ENCODE results near the gene CFAP57.

The CFAP57 gene

DNA sequence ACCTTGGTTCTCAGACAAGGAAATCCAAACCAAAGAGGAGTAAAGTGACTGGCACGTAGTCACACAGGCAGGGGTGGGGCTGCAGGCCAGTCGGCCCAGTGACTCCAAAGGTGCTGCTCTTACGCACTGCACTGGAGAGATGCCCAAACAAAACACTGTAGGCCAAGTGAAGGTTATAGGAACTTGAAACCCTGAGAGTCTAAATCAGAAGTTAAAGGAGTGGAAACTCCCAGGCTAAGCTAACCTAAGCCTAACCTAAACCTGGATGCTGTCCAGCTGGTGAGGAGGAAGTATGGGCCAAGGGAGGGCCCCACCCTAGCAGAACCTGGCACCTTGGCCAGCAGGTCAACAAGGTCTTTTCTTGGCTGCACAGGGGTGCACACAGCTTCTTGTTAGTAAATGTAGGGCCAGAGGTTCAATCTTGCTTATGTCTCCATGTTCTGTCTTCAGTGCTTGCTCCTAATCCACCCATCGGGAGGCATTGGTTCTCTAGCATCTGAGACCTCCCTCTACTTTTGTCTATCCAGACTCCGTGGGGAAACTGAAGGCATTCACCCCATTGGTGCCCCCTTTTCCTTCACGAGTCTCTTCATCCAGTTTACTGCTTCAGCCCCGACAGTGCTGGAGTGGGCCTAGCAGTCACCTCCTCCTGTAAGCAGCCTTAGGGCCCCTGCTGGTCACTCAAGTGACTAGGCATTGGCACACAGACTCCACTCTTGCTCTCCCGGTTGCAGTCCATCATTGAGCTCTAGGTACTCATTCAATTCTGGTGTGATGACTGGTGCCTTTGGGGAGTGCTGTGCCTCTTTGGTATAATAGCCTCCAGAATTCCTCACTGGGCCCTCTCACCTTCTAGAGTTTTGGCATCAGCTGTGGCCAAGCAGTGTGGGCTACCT, 84.8 kb downstream of the CFAP57 start:
- no peak for DNase-seq

DNA sequence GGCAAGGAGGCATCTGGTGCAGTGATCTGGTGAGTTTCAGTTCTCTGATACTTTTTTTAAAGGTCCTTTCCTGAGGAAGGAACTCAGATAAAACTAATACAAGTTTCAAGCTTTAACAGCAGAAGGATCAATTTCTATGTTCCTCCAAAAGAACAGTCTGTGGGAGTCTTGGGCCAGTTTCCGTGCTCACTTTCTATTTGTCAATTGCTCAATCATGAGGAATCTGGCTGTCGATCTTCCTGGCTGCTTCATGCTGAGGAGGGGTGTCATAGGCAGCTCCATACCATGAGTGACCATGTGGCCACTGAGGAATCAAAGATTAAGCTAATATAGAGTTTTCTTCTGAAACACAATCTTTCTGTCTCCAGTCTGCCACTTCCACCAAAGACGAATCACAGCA, 86.2 kb downstream of the CFAP57 start:
- DNase-seq, result no peak

DNA sequence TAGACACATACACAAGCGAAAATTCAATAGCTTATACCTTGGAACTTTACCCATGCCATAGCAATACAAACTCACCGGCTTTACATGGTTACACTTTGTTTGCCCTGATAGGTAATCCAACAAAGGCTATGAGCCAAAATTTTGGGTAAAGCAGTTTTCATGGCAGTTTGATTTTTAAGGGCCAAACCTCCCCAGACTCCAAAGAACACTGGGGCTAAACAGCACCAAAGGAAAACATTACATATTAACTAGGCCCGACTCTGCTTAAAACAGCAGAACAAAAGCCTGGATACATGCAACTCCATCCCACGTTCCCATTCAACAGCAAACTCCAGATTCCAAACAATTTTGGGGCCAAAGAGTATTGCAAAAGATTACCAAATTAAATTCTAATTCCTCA, 93.3 kb downstream of the CFAP57 start:
- DNase-seq, result no peak

DNA sequence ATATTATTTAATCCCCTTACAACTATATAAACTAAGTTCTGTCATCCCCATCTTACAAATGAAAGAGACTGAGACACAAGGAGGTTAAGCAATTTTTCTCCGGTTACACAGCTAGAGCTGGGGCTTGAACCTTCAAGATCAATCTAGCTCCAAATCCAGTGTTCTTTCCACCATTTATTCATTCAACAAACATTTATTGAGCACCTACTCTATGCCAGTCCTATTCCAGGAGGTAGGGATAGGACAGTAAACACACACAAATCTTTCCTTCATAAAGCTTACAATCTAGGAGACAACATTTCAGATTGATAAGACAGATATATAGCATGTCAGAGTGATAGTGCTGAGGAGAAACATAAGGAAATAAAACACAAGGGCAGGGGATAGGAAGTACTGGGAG, 94.8 kb downstream of the CFAP57 start:
- no peak for DNase-seq

DNA sequence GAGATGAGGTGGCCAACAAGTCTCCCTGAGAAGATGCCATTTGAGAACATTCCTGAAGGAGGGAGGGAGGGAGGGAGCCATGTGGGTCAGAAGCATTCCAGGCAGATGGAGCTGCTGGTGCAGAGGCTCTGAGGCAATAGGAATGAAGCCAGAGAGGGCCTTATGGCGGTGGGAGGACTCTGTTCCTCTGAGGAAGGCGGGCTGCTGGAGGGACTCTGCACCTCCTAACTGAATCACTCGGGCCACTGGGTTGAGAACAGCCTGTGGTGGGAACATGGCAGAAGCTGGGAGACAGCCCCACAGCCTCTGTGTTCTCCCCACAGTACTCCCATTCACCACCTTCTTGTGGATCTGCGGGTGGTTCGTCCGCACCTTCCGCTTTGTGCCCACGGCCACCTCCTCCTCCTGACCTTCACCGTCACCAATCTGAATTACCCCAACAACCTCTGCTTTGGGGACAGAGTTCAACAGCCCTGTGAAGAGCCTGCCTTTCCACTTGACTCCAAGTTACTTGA, 95.2 kb downstream of the CFAP57 start:
- DNase-seq, result no peak

DNA sequence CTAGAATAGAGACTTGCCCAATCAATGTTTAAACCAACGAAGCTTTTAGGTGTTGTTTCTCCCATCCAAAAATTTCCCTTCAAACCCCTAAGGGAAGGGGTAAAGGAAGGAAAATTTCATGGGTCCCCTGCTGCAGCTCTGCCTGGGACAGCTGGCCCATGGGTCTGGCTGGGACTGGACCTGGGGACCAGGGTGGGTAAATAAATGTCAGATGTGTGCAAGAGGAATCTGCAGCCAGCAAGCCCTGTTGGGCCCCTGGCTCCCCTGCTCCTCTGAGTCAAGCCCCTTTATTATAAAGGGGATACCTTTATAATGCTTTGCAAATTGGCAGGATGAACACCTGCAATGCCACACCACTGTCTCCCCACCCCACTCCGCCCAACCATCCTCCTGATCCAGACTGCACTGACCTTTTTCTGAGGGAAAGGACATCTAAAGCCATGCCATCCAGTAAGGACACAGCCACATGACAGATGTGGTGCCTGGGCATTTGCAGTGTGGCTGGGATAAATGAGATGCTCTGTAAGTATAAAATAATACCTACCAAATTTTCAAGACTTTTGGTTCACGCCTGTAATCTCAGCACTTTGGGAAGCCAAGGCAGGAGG, 95.8 kb downstream of the CFAP57 start:
- DNase-seq, result no peak

DNA sequence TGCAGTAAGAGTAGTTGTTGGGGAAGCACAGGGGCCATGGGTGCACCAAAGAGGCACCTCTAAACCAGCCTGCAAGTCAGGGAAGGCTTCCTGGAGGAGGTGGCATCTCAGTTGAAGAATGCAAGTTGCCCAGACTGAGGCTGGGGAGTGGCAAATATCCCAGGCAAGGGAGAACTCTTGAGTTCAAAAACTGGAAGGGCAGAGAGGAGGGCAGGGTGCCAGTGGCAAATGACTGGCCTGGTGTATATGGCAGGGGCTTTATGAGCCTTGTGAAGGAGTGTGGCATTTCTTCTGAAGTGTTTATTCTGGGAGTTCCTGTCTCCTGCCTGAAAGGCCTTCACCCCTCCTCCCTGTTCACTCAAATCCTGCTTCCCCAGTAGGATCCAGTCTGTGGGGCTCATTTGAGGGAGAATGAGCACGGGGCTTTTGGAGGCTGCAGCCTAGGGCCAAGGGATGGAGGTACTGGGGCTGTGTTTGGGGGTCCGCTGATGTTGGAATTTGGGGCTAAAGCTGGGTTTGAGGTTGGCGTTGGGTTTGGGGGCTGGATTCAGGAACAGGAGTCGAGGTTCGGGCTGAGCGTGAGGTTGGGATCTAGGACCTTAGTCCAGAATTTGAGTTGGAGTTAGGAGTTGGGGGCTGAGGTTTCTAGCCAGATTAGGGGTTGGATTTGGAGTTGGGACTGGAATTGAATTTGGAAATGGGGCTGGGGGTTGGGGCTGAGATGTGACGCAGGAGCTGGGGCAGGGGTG, 97.7 kb downstream of the CFAP57 start, which contains the start of gene TMEM125:
TMEM125 (plus strand) TSS at position 357 of the 749 bp plus-strand sequence. CDS start 2,740 bp downstream, outside the sequence.
- no peak for DNase-seq

DNA sequence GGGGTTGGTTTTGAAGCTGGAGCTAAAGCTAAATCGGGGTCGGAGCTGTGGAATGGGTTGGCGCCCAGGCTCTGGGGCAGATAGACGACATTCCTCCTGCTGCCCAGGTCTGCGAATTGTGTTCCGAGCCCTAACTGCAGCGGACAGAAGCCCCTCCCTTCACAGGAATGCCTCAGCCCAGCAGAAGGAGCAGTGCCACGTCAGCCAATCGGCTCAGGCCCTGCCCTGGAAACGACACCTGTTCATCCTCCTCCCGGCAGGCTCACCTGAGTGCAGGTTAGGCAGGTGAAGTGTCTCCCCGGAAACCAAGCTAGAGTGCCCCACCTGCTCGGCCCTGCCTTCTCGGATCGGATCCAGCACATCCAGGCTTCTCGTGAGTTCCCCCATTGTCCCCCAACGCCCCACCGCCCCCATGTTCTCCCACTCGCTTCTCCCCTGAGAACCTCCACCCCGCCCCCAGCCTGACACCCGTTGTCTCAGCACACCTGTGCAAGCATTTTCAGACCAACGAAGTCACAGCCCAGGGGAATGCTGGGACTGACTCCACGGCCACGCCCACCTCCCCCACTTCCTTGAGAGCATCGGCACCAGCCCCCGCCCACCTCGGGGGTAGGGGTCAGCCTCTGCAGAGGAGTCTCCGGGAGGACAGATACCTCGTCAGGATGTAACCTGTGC, 98.4 kb downstream of the CFAP57 start:
- DNase-seq, result peak; percentile 10 to 14

DNA sequence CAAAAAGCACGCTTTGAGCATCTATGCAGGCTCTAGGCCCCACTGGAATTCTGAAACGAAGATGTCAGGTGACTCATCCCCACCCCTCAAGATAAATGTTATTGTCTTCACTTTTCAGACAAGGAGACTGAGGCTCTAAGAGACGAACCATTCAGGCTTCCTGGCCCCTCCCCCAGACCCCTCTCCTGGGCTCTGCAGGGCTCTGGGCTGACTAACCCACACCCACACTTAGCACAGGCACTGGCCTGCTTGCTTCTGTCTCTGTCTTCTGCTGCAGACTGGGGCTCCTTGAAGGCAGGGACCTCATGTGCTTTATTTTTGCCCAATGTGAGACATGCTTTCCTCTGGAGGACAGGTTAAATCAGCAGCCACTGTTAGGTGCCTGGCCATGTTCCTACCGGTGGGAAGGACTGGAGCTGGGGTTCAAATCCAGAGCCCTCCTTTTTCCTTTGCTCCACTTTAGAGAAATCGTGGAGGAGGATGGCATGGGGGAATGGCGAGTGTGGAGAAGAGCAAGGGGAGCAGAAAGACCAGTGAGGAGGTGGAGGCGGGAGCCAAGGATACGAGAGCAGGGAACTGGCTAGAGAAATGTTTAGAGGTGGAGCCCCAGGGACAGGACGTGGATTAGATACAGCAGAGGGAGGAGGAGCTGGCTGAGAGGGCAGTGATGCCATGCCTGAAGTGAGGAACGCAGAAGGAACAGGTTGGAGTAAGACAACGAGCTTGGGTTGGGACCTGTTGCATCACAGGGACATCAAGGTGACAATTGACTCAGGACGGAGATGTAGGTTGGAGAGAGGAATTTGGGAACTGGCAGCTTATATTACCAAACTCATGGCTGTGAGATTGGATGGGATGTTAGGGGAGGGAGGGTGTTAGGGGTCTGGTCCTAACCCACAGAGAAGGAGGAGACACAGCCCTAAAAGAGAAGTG, 99.3 kb downstream of the CFAP57 start:
- DNase-seq, result no peak

DNA sequence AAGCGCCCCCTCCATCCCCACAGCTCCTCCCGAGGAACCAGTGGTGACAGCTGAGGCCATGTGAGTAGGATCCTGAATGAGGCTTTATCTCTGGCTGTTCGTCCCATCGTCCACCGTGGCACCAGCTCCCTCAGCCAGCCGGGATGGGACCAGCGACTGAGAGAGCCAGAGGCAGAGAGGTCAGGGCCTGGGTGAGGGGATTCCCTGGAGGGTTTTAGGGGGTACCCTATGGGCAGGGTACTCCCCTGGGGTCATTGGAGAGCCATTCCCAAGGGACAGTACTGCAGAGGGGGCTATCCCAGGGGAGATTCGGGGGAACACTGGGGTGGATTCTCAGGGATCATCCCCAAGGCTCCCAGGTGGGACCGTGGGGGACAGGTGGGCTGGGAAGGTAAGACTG, 100.0 kb downstream of the CFAP57 start:
- no peak for DNase-seq

DNA sequence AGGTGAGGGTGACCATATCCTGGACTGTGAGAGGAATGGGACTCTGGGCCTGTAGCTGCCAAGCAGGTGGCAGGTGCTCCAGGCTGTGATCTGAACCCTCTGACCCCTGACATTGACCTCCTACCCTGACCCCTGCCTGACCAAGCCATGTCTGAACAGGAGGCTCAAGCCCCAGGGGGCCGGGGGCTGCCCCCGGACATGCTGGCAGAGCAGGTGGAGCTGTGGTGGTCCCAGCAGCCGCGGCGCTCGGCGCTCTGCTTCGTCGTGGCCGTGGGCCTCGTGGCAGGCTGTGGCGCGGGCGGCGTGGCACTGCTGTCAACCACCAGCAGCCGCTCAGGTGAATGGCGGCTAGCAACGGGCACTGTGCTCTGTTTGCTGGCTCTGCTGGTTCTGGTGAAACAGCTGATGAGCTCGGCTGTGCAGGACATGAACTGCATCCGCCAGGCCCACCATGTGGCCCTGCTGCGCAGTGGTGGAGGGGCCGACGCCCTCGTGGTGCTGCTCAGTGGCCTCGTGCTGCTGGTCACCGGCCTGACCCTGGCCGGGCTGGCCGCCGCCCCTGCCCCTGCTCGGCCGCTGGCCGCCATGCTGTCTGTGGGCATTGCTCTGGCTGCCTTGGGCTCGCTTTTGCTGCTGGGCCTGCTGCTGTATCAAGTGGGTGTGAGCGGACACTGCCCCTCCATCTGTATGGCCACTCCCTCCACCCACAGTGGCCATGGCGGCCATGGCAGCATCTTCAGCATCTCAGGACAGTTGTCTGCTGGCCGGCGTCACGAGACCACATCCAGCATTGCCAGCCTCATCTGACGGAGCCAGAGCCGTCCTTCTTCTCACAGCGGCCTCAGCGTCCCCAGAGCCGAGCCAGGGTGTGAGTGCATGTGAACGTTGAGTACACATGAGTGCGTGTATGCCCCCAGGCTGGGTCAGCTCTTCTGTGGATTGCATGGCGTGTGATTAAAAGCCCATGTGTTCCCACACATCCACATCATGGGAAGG, 100.7 kb downstream of the CFAP57 start:
- no peak for DNase-seq

DNA sequence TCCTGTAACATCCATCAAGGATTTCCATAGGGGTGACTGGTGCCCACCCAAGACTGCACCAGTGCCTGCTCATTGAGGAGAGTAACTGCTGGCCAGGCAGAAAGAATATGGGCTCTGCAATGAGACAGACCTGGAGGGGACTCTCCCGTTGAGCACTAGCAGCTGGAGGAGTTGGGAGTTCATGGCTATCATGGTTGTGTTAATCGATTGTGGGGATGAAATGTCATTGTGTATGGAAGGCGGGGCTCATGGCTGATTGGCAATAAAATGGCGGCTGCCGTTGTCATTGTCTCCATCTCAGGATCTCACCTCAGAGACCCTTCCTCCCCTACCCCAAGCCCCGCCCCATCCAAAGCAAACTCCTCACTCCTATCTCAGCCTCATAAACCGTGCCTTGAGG, 101.6 kb downstream of the CFAP57 start:
- no peak for DNase-seq

DNA sequence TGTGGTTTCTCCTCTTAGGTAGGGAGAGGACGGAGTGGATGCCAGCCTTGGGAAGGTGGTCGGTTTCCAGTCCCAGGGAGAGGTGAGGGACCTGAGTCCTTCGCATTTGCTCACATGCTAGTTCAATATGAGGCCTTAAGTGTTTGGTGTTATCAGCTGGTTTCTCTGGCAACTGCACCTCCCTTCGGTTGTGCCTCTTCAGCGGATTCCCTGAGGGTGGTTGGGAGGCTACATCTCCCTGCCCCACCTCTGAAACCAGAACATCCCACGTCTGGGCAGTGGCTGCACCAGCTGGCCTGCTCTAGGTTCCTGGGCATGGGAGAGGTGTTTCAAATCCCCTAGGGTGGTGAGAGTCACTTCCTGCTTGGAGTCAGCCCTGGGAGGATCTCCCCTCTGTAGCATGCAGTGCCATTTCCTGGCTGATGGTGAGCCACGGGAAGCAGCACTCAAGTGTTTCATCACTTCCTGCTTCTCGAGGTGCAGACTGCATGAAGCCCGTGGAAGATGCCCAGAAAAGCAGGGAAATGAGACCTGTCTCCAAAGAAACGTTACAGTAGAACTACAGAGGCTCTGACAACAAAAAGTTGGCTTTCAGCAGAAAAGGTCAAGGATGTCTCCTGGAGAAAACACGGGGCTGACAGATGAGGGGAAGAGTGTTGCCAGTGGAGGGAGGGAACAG, 102.1 kb downstream of the CFAP57 start:
- peak; percentile 32 to 40 for DNase-seq

DNA sequence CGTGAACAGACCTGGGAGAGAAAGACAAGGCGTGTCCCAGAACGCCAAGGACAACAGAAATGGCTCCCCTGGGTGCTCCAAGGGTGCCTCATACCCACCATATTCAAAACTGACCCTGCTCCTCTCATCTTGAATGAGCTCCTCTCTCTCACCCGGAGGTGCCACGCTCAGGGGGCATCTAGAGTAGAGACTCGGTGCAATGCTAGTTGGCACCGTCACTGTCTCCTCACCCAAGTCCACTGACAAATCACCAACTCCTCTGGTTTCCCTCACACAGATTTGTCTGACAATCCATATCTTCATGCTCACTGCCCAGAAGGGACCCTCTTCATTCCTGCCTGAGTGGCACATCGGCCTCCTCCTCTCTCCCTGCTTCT, 102.7 kb downstream of the CFAP57 start:
- DNase-seq, result no peak

DNA sequence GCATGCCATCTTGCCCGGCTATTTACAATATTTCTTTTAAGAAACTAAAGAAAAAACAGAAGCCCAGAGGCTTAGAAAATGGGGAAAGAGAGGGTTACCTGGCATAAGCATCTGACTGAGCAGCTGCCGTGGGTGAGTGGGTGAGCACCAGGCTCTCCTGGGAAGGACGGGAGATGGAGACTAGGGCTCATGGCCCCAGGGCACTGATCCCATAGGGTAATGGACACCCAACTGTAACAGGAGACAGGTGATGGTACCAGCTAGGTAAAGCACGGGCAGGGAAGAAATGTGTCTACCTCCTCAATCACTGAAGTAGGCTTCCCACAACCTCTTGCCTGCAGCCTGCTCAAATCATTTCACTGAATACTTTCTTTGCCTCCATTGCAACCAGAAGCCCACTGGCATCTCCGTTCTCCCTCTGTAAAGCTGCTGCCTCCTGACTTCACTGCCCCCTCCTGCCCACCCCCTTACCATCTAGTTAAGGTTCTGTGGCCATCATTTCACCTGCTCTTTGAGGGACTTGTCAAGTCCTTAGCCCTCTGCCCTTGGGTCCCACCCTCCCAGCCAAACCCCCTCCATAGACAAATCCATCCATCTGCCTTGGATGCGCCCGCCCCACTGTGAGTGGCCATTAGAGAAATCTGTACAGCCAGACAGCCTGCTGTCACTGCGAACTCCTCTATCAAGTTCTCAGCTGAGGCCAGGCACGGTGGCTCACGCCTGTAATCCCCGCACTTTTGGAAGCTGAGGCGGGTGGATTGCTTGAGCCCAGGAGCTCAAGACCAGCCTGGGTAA, 103.9 kb downstream of the CFAP57 start:
- DNase-seq, result no peak

DNA sequence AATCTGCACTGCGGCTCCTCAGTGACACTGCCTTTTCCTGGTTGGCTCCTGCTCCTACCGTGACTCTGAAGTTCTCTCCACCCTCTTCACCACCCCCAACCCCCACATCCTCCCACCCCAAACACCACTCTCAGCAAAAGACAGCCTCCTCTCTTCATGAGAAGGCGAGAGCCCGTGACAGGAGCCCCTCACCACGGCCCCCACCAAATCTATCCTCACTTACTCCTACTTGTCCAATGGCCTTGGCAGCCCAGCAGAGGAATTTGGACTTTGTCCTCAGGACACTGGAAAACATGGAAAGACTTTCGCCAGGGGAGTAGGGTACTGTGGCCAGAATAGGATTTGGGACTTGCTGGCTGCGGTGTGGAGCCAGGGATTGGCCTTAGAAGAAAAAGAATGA, 104.5 kb downstream of the CFAP57 start:
- DNase-seq, result no peak

DNA sequence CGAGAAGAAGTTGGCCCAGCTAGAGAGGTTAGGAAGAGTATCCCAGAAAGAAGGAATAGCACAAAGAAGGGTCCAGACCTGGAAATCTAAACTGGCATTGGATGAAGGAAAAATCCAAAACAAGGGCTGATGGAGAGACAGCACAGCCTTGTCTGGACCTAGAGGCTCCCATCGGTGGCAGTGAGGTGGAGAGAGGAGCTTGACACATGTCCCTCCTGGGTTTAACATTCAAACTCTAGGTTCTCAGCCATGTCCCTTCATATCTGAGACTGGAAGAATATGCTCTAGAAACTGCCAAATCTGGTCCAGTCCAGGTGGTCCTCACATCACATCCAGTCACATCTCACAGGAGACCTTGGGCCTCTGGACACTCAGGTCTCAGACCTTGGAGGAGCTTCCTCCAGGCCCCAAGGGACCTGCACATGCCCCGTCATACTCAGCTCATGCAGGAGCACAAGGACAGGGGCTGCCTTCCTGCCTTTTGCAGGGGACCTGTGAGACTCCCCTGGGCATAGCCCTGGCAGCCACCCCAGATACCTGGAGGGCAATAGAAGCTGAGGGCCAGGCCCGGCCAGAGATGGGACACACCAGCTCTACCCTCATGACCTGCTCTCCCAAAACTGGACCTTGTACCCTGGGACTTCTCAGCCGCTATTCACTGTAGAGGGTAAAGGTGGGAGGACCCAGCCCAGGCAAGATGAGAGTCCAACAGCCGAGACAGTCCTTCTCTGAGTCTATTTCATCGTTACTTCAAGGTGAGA, 105.2 kb downstream of the CFAP57 start:
- DNase-seq, result no peak

DNA sequence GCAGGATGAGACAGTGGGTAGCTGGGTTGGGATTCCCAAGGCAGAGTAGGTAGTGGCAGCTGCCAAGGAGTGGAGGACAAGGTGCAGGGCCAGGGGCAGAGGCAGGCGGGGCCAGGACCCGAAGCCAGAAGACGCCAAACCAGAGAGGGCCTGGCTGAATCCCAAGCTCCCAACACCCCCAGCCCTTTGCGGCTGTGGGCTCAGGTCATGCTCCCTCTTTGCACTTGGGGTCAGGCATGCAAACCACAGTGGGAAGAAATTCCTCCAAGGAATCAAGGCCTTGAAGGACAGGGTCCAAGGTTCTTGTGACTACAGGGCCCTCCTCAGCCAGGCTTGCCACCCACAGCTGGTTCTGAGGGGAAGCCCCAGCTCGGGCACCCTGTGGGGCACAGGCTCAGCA, 107.0 kb downstream of the CFAP57 start:
- no peak for DNase-seq

Data from activated CD4-positive, alpha-beta T cell treated with anti-CD3 and anti-CD28 coated beads, Interleukin-2, amount 50 U/mL, for 48 hours (primary cell).